Adipocyte (in vitro differentiated cells): ENCODE data around the gene COL23A1.

ENCODE experiments used
- DNase-seq: peaks from one replicate; pipeline ENCODE4 v3.0.0-alpha.2; 2015; ENCODE audit warnings: low read depth
- H3K27me3 ChIP-seq: replicated peaks from 2 replicates; pipeline ENCODE4 v1.7.0; 2013; ENCODE audit warnings: mild to moderate bottlenecking, low read length, moderate library complexity; ENCODE audit not compliant: control insufficient read depth, insufficient read depth
- H3K36me3 ChIP-seq: 2 replicates; pipeline ENCODE4 v1.7.0; 2013; ENCODE audit warnings: low read length, mild to moderate bottlenecking, moderate library complexity; ENCODE audit not compliant: control insufficient read depth, insufficient read depth, severe bottlenecking
- H3K4me1 ChIP-seq: 2 replicates; pipeline ENCODE4 v1.7.0; 2013; ENCODE audit warnings: mild to moderate bottlenecking, low read length, moderate library complexity; ENCODE audit not compliant: control insufficient read depth, insufficient read depth
- H3K4me3 ChIP-seq: 2 replicates; pipeline ENCODE4 v1.7.0; 2013; ENCODE audit warnings: mild to moderate bottlenecking, low read length, moderate library complexity
- H3K9ac ChIP-seq: 2 replicates; pipeline ENCODE4 v1.7.0; 2013; ENCODE audit warnings: mild to moderate bottlenecking, low read length, moderate library complexity
- H3K9me3 ChIP-seq: 2 replicates; pipeline ENCODE4 v1.7.0; 2013; ENCODE audit warnings: mild to moderate bottlenecking, low read length, moderate library complexity; ENCODE audit not compliant: control insufficient read depth

Gene COL23A1

GRCh38 chr5:178382754-178383164 is 207.4 kb downstream of the COL23A1 start:
- H3K9ac ChIP-seq = no peak overlapping the region
- no peak for DNase-seq
- H3K9me3 ChIP-seq = no peaks in the 10 kb centered on the region
- H3K27me3 ChIP-seq = peaks cover 55% of the 10 kb centered on the region
- H3K4me1 ChIP-seq = no peaks in the 10 kb centered on the region
- no peaks in the 10 kb centered on the region for H3K36me3 ChIP-seq
- no peak overlapping the region for H3K4me3 ChIP-seq

- H3K9me3 ChIP-seq = no peaks in the 10 kb centered on the region
- H3K9ac ChIP-seq = no peak overlapping the region
- H3K4me3 ChIP-seq = no peak overlapping the region
- H3K27me3 ChIP-seq = peaks cover 52% of the 10 kb centered on the region
- H3K36me3 ChIP-seq = no peaks in the 10 kb centered on the region
- H3K4me1 ChIP-seq = no peaks in the 10 kb centered on the region
- no peak for DNase-seq
Observed at GRCh38 chr5:178381921-178382695, 208.1 kb downstream of the COL23A1 start.

- no peak for DNase-seq
- H3K36me3 ChIP-seq = no peaks in the 10 kb centered on the region
- peaks cover 52% of the 10 kb centered on the region for H3K27me3 ChIP-seq
- H3K9me3 ChIP-seq = no peaks in the 10 kb centered on the region
- no peak overlapping the region for H3K9ac ChIP-seq
- H3K4me1 ChIP-seq = no peaks in the 10 kb centered on the region
- no peak overlapping the region for H3K4me3 ChIP-seq
Observed at GRCh38 chr5:178381206-178381605, 209.0 kb downstream of the COL23A1 start.

- Histone ChIP-seq H3K9me3 (no peaks in the 10 kb centered on the region), H3K27me3 (peaks cover 48% of the 10 kb centered on the region), H3K4me1 (no peaks in the 10 kb centered on the region), H3K4me3 (no peak overlapping the region), H3K36me3 (no peaks in the 10 kb centered on the region), H3K9ac (no peak overlapping the region)
- DNase-seq = no peak
Observed at GRCh38 chr5:178380541-178381074, 209.6 kb downstream of the COL23A1 start.

GRCh38 chr5:178380086-178380485 is 210.1 kb downstream of the COL23A1 start:
- no peak overlapping the region for H3K4me3 ChIP-seq
- H3K9me3 ChIP-seq = no peaks in the 10 kb centered on the region
- peaks cover 46% of the 10 kb centered on the region for H3K27me3 ChIP-seq
- H3K36me3 ChIP-seq = no peaks in the 10 kb centered on the region
- H3K4me1 ChIP-seq = no peaks in the 10 kb centered on the region
- H3K9ac ChIP-seq = no peak overlapping the region
- DNase-seq = no peak

- H3K9ac ChIP-seq = no peak overlapping the region
- H3K27me3 ChIP-seq = peaks cover 44% of the 10 kb centered on the region
- H3K9me3 ChIP-seq = no peaks in the 10 kb centered on the region
- H3K4me3 ChIP-seq = no peak overlapping the region
- H3K36me3 ChIP-seq = no peaks in the 10 kb centered on the region
- no peak for DNase-seq
- no peaks in the 10 kb centered on the region for H3K4me1 ChIP-seq
Observed at GRCh38 chr5:178378527-178379484, 211.4 kb downstream of the COL23A1 start.

- H3K9me3 ChIP-seq = no peaks in the 10 kb centered on the region
- H3K4me3 ChIP-seq = no peak overlapping the region
- H3K4me1 ChIP-seq = no peaks in the 10 kb centered on the region
- H3K9ac ChIP-seq = no peak overlapping the region
- no peak for DNase-seq
- peaks cover 40% of the 10 kb centered on the region for H3K27me3 ChIP-seq
- no peaks in the 10 kb centered on the region for H3K36me3 ChIP-seq
Observed at GRCh38 chr5:178377583-178378270, 212.5 kb downstream of the COL23A1 start.

- Histone ChIP-seq H3K4me3 (no peak overlapping the region), H3K36me3 (no peaks in the 10 kb centered on the region), H3K4me1 (peaks cover 6% of the 10 kb centered on the region), H3K27me3 (peaks cover 39% of the 10 kb centered on the region), H3K9ac (no peak overlapping the region), H3K9me3 (no peaks in the 10 kb centered on the region)
- no peak for DNase-seq
Observed at GRCh38 chr5:178376921-178377582, 213.1 kb downstream of the COL23A1 start.

- DNase-seq = no peak
- Histone ChIP-seq H3K9me3 (no peaks in the 10 kb centered on the region), H3K27me3 (peaks cover 34% of the 10 kb centered on the region), H3K4me1 (peaks cover 14% of the 10 kb centered on the region), H3K4me3 (no peak overlapping the region), H3K9ac (no peak overlapping the region), H3K36me3 (no peaks in the 10 kb centered on the region)
Observed at GRCh38 chr5:178375348-178375747, 214.8 kb downstream of the COL23A1 start.

GRCh38 chr5:178373711-178374110 is 216.5 kb downstream of the COL23A1 start:
- H3K27me3 ChIP-seq = peaks cover 34% of the 10 kb centered on the region
- no peak overlapping the region for H3K9ac ChIP-seq
- DNase-seq = no peak
- H3K9me3 ChIP-seq = peaks cover 6% of the 10 kb centered on the region
- H3K36me3 ChIP-seq = no peaks in the 10 kb centered on the region
- H3K4me1 ChIP-seq = peaks cover 14% of the 10 kb centered on the region
- no peak overlapping the region for H3K4me3 ChIP-seq
